Hematopoietic multipotent progenitor cell (in vitro differentiated cells): ENCODE measurements around the gene DNAL1. TPM values are rescaled to one million over a fixed set of nuclear protein-coding genes. Genes with fewer than 3 reads are reported as not detected.

Experiments used
- DNase-seq, 3 donors: peaks; one replicate each; pipeline ENCODE4 v3.0.0-alpha.2; 2011 to 2015; ENCODE audit warnings: low read depth in 2 of 3, low spot score in 2 of 3
- total RNA-seq: library from RNA; depleted of rRNA; stranded (reverse); fragments of >200 nt; gene quantifications from one replicate; pipeline ENCODE4 v1.2.3, GENCODE V29; 2012

DNAL1 gene
- total RNA-seq, 1 donor = 2.4 TPM

DNA sequence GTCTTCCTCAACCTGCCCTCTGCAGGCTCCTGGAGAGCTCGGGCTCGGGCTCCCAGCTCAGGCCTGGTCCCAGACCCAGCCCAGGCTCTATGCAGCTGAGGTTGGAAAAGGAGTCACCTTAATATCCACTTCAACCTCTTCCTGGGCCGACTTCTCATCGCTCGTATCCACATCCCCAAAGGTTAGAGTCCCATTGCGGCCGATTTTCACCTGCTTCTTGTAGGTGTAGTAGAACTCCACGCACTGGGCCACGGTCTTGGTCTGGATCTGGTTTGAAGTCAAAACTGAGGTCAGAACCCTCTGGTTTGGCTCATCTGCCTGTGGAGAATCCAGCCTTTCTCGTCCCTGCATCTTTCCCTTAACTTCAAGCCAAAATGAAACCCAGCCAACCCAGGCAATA, 77.8 kb downstream of the DNAL1 start:
- DNase-seq = no peak

DNA sequence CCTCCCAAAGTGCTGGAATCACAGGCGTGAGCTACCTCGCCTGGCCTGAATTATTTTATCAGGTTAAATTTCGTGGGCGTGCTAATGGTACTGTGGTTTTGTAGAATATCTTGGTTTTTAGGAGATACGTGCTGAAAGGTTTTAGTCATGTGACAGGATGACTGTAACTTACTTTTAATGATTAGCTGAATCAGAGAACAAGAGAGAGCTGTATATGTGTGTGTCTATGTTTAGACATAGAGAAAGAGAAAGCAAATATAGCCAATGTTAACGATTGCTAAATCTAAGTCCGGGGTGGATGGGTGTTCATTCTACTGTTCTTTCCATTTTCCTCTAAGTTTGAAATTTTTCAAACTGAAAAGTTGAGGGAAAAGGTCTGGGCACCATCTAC, 78.6 kb downstream of the DNAL1 start:
- DNase-seq = no peak

DNA sequence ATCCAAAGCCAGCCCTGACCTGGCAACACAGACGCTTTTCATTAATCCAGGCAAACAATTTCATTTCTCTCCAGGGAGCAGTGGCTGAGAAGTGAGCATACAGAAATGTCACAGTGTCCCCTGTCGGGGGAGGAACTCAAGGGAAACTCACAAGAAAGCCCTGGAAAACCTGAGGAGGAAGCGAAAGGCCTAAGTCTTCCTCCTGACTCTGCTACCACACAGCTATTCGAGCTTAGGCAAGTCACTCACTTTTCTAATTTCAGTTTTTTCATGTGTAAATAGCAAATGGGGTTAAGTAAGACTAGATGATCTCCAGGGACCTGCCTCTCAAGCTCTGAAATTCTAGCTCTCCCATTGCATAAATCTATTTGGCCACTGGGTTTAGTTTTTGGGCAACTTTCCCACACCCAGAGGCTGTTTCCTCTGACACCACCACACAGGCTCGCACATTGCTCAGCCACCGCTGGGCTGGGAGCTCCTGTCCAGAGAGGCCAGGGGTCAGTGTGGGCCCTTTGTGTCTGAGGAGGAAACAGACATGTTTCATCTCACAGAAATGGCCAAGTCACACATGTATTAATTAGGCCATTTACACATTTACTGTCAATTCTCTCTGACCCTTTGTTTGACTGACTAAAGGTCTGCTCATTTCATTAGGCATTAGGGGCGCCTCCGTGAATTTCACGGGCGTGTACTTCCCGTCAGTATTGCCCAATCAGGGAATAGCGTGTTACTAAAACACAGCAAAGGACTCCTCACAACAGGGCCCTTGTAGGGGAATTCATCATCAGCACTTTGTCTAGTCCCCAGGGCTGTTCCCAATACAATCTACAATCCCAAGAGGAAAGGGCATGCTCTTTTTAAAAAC, 79.2 kb downstream of the DNAL1 start:
- no peak for DNase-seq

DNA sequence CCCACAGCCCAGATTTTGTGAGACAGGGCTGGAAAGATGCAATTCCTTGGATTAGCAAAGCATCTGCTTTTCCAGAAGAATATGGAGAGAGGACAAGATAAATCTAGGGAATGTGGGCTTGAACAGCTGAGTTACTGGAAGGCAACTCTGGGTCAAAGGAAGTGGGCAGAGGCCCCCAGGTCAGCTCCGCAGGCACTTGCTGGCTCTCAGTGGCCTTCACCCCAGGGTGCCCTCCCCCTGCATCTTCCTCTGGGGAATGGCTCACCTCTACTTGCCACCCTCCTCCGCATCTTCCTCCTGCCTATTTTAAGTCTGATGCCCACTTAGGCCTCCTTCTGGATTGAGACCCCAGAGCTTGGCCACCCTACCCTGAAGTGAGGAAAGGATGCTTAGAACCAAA, 79.9 kb downstream of the DNAL1 start:
- no peak for DNase-seq

- peak in 2 of 3 donors; percentile 57 to 69 for DNase-seq
These were observed 80.6 kb downstream of the DNAL1 start for GRCh38 chr14:73725116-73726024.

DNA sequence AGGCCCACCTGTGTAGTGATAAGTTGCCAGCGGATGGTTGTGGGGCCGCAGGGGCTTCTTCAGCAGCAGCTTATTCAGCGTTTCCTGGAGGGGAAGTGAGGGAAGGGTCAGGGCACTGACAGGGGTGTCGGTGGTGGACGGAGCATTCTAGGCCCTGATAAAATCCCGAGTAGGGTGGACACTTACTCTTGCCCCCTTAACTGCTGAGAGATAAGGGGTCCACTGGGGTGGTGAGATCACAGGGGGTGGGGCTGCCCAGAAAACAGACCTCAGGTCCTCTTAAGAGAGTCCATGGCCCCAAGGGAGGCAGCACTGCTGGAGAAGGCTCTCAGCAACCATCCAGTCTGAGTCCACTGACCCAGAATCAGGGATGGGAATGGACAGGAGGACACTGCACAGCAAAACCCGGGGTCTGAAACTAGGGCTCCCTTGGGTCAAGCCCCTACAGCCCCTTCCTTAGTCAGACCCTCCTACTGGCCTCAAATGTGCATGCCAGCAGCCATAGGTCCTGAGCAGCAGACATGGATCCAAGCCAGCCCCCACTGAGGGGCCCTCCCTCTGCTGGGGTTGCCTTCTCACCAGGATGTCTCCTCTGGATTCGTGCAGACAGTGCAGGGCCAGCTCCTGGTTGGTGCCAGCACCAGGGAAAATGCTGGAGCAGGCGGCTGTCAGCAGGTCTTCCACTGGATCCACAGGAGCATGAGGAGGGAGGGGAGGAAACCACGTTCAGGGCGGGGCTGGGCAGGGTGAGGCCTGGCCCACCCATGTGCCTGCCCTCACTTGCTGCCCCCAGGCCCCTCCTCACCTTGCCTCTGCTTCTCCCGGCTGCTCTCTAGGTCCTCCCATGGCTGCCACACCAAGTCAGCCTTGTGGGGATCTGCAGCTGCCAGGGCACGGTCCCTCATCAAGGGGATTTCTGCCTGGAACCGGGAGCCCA, 81.5 kb downstream of the DNAL1 start:
- DNase-seq = no peak

GRCh38 chr14:73727166-73727565, 82.4 kb downstream of the DNAL1 start:
- DNase-seq = no peak

DNA sequence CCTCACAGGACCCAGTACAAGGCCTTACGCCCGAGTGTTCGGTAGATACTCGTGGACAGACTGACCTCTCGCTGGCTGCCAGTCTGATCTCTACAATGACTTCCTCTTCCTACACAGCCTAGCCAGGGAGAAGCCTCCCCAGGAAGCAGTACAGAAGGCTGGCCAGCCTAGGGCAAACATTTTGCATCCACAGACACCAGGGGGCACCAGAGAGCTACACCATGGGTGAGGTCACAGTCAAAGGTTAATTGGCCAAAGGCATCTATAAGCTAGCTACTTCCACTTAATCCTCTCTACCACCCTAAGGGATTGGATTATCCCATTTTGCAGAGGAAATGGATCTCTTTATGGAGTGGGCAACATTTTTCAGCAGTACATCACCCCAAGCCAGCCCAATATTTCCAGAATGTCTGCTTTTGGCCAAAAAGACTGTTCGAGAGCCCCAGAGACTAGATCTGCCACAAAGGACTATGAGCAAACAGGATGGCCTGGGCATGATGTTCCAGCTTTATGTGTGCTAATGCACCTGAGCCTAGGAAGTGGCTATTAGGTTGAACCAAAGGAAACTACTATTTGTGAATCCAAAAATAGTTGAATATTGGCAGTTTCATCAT, 84.0 kb downstream of the DNAL1 start:
- peak; percentile 76 to 87 (median 80) for DNase-seq

DNA sequence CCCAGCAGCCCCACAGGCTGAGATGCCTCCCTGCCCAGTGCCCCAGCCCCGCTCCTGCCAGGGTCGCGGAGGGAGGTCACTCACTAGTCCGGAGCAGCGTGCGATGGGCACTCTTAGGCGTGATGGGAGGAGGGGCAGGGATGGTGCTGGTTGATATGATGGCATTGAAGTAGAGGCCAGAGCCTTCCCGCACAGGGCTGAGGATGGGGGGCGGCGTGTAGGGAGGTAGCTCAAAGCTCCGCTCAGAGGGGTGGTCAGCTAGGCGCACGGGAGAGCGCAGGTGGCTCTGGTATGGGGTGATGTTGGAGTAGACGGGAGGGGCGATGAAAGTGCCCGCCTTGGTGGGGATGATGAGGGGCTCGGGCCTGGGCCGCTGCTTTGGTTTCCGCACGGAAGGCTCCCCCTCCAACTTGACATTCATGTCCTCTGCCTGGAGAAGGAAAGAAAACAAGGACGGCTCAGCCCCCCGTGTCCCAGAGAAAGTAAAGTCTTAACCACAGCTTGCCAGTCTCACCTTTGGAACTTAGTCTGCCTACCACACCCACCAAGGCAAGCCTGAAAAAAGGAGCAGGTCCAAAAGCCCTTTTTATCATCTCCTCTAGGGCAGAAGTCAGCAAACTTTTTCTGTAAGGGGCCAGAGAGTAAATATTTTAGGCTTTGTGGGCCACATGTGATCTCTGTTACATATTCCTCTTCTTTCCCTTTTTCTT, 84.9 kb downstream of the DNAL1 start:
- no peak for DNase-seq

GRCh38 chr14:73731111-73731510, 86.3 kb downstream of the DNAL1 start:
- DNase-seq = no peak

DNA sequence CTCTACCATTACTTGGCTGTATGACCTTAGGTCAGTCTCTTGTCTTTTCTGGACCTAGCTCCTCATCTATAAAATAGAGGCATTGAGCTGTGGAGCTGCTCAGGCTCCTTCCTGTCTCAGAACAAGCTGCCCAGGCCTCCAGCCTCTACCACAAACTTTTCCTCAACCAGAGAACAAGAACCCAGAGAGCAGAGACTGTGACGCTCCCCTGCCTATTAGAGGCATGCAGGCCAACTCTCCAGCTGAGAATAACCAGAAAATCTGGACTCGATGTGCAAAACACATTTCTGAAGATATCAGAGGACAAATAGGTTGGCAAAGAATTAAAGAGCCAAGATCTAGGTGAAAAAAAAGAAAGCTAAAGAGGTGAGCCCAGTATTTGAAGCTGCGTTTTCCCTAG, 87.2 kb downstream of the DNAL1 start:
- DNase-seq = no peak

- no peak for DNase-seq
These were observed 92.1 kb downstream of the DNAL1 start for GRCh38 chr14:73736842-73737241.

DNA sequence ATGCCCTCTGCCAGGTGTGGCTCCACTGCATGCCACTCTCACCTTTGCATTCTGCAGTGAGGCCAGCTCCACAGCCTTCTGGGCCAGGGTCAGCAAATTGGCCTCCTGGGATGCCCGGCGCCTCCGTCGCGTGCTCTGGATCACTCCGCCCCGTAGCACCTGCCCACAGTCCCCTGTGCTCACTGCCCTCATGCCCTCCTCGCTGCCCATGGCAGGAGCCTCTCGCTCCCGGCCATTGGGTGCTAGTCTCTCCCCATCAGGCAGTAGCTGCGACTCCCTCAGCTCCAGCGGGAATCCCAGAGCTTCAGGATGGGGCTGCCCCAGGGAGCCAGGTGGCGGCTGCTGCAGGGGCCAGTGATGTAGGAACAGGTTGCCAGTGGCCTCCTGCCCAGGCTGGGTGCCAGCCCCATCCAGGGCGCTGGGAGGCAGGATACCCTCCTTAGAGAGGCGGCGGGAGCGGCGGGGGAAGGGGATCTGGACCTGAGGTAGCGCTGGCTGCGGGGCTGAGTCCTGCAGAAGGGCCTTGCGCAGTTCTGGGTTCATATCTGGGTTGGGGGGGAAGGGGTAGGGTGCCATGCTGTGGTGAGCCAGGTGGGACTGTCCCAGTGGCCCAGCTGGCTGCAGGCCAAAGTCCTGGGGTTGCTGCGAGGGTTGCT, 93.9 kb downstream of the DNAL1 start:
- no peak for DNase-seq

DNA sequence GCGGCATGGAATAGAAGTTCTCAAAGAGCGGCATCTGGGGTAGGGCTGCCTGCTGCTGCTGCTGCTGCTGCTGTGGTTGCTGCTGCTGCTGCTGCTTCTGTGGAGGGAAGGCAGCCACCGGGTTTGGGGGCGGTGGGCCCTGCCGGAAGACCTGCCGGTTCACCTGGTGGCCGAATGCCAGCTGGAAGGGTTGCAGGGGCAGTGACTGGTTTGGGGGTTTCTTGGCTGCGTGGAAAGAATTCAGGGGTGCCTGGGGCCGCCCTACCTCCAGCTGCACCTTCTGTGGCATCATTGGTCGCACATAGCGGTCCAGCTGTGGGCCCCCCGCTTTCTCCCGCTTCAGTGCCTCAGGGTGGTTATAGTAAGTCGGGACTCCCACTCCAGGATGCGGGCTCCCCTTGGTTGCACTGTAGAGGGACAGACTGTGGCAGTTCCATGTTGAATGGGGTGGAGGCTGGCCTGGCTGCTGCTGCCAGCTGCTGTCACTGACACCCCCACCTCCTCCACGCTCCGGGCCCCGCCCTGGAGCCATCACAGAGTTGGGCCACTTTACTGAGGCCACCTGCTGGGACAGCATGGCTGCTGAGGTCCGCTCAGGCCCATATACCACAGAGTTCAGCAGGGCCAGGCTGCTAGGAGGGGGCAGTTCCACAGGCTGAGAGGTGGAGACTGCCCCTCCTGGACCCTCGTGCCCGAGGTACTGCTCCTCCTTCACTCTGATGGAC, 94.5 kb downstream of the DNAL1 start:
- no peak for DNase-seq

- no peak for DNase-seq
These were observed 95.3 kb downstream of the DNAL1 start for GRCh38 chr14:73739899-73740617.

DNA sequence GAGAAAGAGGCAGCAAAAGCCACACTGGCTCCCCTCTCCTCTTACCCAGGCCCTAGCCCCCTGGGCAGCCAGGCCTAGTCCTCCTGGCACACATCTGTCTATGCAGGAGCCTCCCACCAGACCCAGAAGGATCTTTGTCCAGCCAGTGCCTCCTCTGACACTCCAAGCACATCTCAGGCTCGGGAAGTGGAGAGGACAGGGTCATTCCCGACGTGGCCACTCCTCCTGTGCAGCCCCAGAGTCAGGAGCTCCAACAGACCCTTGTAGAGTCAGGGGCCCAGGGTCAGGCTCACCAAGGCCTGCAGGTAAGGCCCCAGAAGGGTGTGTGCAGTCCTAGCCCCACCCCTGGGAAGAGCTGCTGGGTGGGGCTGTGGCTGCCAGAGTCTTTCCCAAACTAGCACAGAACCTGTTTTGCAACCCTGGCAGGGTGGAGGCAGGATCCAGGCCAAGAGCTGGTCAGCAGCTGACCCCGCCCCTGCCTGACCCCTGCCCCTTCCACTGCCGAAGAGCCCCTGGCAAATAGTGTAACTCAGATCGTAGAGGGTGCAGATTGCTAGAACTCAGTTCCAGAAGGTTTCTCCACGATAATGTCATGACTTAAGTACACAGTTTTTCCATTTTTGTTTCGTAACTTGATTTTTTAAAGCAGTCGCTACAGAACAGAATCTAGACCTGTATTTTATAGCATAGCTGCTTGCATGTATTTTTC, 96.0 kb downstream of the DNAL1 start:
- no peak for DNase-seq

- peak in 2 of 3 donors; percentile 97 to 98 for DNase-seq
These were observed 96.6 kb downstream of the DNAL1 start for GRCh38 chr14:73741386-73741875.
